SK-N-SH (cell line): ENCODE measurements around the gene INHBB. TPM values are rescaled to one million over a fixed set of nuclear protein-coding genes. Genes with fewer than 3 reads are reported as not detected.

Experiments used
- CTCF ChIA-PET: fragments of 300-600, 350-600 bp; formaldehyde crosslinking; extraction: SDS; loops from one replicate; lab custom pipeline; 2021; lab: Yijun Ruan, JAX
- POLR2A ChIA-PET: fragments of 350-600 bp; sonication (Branson Sonifier 250); formaldehyde crosslinking; extraction: SDS; loops from one replicate; lab custom pipeline; 2020; ENCODE audit warnings: antibody characterized with exemption, inconsistent platforms; lab: Yijun Ruan, JAX
- DNase-seq: peaks from one replicate; pipeline ENCODE4 v3.0.0; 2012
- H2AFZ ChIP-seq: fragments of 200-600 bp; sonication (generic); 2 replicates; pipeline ENCODE4 v1.8.1; 2016; ENCODE audit warnings: antibody characterized with exemption, mild to moderate bottlenecking, low read depth
- H3F3A ChIP-seq: fragments of 200-600 bp; sonication (generic); replicated peaks from 2 replicates; pipeline ENCODE3; 2016; ENCODE audit warnings: antibody characterized with exemption, mild to moderate bottlenecking; ENCODE audit not compliant: insufficient read depth
- H3K27ac ChIP-seq, 2 experiments: fragments of 200-500 bp in 1 of 2; fragments of 200-600 bp in 1 of 2; sonication (Bioruptor generic) in 1 of 2; sonication (generic), shearing (Covaris generic) in 1 of 2; 2 replicates each; pipeline versions ENCODE4 v1.5.1 to v1.6.1; 2014 to 2016; ENCODE audit warnings: low read depth in 2 of 2, inconsistent platforms in 1 of 2, low read length in 1 of 2, mild to moderate bottlenecking in 1 of 2, mixed read lengths in 1 of 2
- H3K27me3 ChIP-seq: fragments of 200-600 bp; sonication (generic), shearing (Covaris generic); 2 replicates; pipeline ENCODE4 v1.6.1; 2016; ENCODE audit warnings: mixed run types; ENCODE audit not compliant: insufficient read depth
- H3K36me3 ChIP-seq, 2 experiments: fragments of 200-500 bp in 1 of 2; fragments of 200-600 bp in 1 of 2; sonication (Bioruptor generic) in 1 of 2; sonication (generic) in 1 of 2; replicated peaks in 1 of 2; 2 replicates each; pipeline versions ENCODE3 to v1.5.1; 2014 to 2016; ENCODE audit warnings: low read length in 1 of 2, mild to moderate bottlenecking in 1 of 2; ENCODE audit not compliant: insufficient read depth in 2 of 2, control insufficient read depth in 1 of 2
- H3K4me1 ChIP-seq, 2 experiments: fragments of 200-500 bp in 1 of 2; fragments of 200-600 bp in 1 of 2; sonication (Bioruptor generic) in 1 of 2; sonication (generic), shearing (Covaris generic) in 1 of 2; 2 replicates each; pipeline versions ENCODE4 v1.5.1 to v1.6.1; 2014 to 2016; ENCODE audit warnings: low read depth in 1 of 2, low read length in 1 of 2, mixed run types in 1 of 2; ENCODE audit not compliant: insufficient read depth in 2 of 2, control insufficient read depth in 1 of 2
- H3K4me2 ChIP-seq: fragments of 200-600 bp; sonication (generic), shearing (Covaris generic); 2 replicates; pipeline ENCODE4 v1.6.1; 2017; ENCODE audit warnings: mixed run types
- H3K4me3 ChIP-seq, 2 experiments: fragments of 200-500 bp in 1 of 2; fragments of 200-600 bp in 1 of 2; sonication (Bioruptor generic) in 1 of 2; sonication (generic), shearing (Covaris generic) in 1 of 2; 2 replicates each; pipeline versions ENCODE4 v1.5.1 to v1.8.1; 2014 to 2016; ENCODE audit warnings: low read depth in 2 of 2, inconsistent platforms in 1 of 2, low read length in 1 of 2, mild to moderate bottlenecking in 1 of 2, mixed read lengths in 1 of 2, moderate library complexity in 1 of 2
- H3K79me2 ChIP-seq: fragments of 200-600 bp; sonication (generic); 2 replicates; pipeline ENCODE4 v1.8.1; 2017; ENCODE audit warnings: mild to moderate bottlenecking; ENCODE audit not compliant: insufficient read depth
- H3K9ac ChIP-seq: fragments of 200-600 bp; sonication (generic); 2 replicates; pipeline ENCODE4 v1.6.1; 2017; ENCODE audit warnings: mixed run types
- H3K9me2 ChIP-seq: fragments of 200-600 bp; sonication (generic); 2 replicates; pipeline ENCODE4 v1.6.1; 2017; ENCODE audit warnings: mixed run types
- H3K9me3 ChIP-seq: fragments of 200-600 bp; sonication (generic); 2 replicates; pipeline ENCODE4 v1.6.1; 2017; ENCODE audit warnings: mixed run types, mild to moderate bottlenecking, moderate library complexity
- H4K20me1 ChIP-seq: fragments of 200-600 bp; sonication (generic); 2 replicates; pipeline ENCODE4 v1.6.1; 2017; ENCODE audit warnings: mild to moderate bottlenecking, mixed run types; ENCODE audit not compliant: insufficient read depth
- EP300 ChIP-seq, 2 experiments: IDR thresholded peaks; 2 replicates each; pipeline versions ENCODE4 v1.4.0 to v1.6.1; 2012; ENCODE audit warnings: borderline replicate concordance in 1 of 2, low read depth in 1 of 2, low read length in 1 of 2
- EZH2phosphoT487 ChIP-seq: fragments of 200-600 bp; sonication (generic); IDR thresholded peaks from 2 replicates; pipeline ENCODE4 v1.6.1; 2017; ENCODE audit warnings: low read depth, mixed run types, mild to moderate bottlenecking, antibody characterized with exemption, moderate library complexity, borderline replicate concordance
- FOSL2 ChIP-seq: IDR thresholded peaks from 2 replicates; pipeline ENCODE4 v1.4.0; 2012; ENCODE audit warnings: low read depth, mild to moderate bottlenecking, moderate library complexity, borderline replicate concordance
- FOXJ3 ChIP-seq: sonication (generic); formaldehyde crosslinking; IDR thresholded peaks from 2 replicates; pipeline ENCODE4 v1.5.1; 2020; ENCODE audit warnings: mild to moderate bottlenecking, missing genetic modification reagents
- GABPA ChIP-seq: IDR thresholded peaks from 2 replicates; pipeline ENCODE4 v1.4.0; 2012; ENCODE audit warnings: low read depth, mild to moderate bottlenecking
- GATA2 ChIP-seq: sonication (generic); formaldehyde crosslinking; IDR thresholded peaks from 2 replicates; pipeline ENCODE4 v1.5.0; 2020; ENCODE audit warnings: mild to moderate bottlenecking, missing genetic modification reagents
- MXI1 ChIP-seq: IDR thresholded peaks from 2 replicates; pipeline ENCODE4 v1.6.1; 2012; ENCODE audit warnings: mild to moderate bottlenecking, low read depth, low read length, improper control_type of control experiment
- POLR2AphosphoS5 ChIP-seq: IDR thresholded peaks from 2 replicates; pipeline ENCODE4 v1.6.1; 2012; ENCODE audit warnings: low read depth, low read length
- RCOR1 ChIP-seq: fragments of 150-350 bp; IDR thresholded peaks from 2 replicates; pipeline ENCODE4 v1.6.1; 2017; ENCODE audit warnings: antibody characterized with exemption, low read length
- RFX5 ChIP-seq: IDR thresholded peaks from 2 replicates; pipeline ENCODE4 v1.6.1; 2012; ENCODE audit warnings: mild to moderate bottlenecking, improper control_type of control experiment, low read length
- RXRA ChIP-seq: IDR thresholded peaks from 2 replicates; pipeline ENCODE4 v1.4.0; 2012; ENCODE audit warnings: low read depth, mild to moderate bottlenecking, borderline replicate concordance
- SMC3 ChIP-seq: IDR thresholded peaks from 2 replicates; pipeline ENCODE4 v1.6.1; 2012; ENCODE audit warnings: low read depth, low read length, improper control_type of control experiment
- TAF1 ChIP-seq: IDR thresholded peaks from 2 replicates; pipeline ENCODE4 v1.6.1; 2012; ENCODE audit warnings: low read depth, mild to moderate bottlenecking, low read length, moderate library complexity, borderline replicate concordance
- TEAD4 ChIP-seq: IDR thresholded peaks from 2 replicates; pipeline ENCODE4 v1.4.0; 2012; ENCODE audit warnings: mild to moderate bottlenecking, borderline replicate concordance; ENCODE audit not compliant: insufficient read depth
- YY1 ChIP-seq: IDR thresholded peaks from 2 replicates; pipeline ENCODE4 v1.4.0; 2012; ENCODE audit warnings: low read depth, mild to moderate bottlenecking
- WGBS: methylation state at CpG from one replicate; pipeline ENCODE4 v1.1.6; 2017; ENCODE audit warnings: low lambda C conversion rate; 5-methylcytosine and 5-hydroxymethylcytosine counted together
- polyA plus RNA-seq, 3 experiments: library from polyadenylated mRNA; depleted of rRNA; stranded (reverse); fragments of >200 nt; gene quantifications; 2 replicates each; pipeline ENCODE4 v1.2.3, GENCODE V29; 2012
- TF ChIP-seq, protein P1 (sequence below): IDR thresholded peaks from 2 replicates; pipeline ENCODE4 v1.4.0; 2012; ENCODE audit warnings: low read depth, borderline replicate concordance
- TF ChIP-seq, protein P2 (sequence below): fragments of 150-350 bp; IDR thresholded peaks from 2 replicates; pipeline ENCODE4 v1.6.1; 2017; ENCODE audit warnings: antibody characterized with exemption, low read length, low read depth, borderline replicate concordance
- TF ChIP-seq, protein P3 (sequence below): IDR thresholded peaks from 2 replicates; pipeline ENCODE4; 2012
- TF ChIP-seq, protein P4 (sequence below): IDR thresholded peaks from 2 replicates; pipeline ENCODE4 v1.4.0; 2012; ENCODE audit warnings: low read depth, borderline replicate concordance
- TF ChIP-seq, protein P5 (sequence below): IDR thresholded peaks from 2 replicates; pipeline ENCODE4 v1.4.0; 2012; ENCODE audit warnings: low read depth
- TF ChIP-seq, protein P6 (sequence below): IDR thresholded peaks from 2 replicates; pipeline ENCODE4 v1.6.1; 2012; ENCODE audit warnings: mild to moderate bottlenecking, low read depth, low read length, moderate library complexity

Gene INHBB
- polyA plus RNA-seq, 1 of the 3 experiments (the other 2 are of a cell fraction): 0.03 TPM

DNA sequence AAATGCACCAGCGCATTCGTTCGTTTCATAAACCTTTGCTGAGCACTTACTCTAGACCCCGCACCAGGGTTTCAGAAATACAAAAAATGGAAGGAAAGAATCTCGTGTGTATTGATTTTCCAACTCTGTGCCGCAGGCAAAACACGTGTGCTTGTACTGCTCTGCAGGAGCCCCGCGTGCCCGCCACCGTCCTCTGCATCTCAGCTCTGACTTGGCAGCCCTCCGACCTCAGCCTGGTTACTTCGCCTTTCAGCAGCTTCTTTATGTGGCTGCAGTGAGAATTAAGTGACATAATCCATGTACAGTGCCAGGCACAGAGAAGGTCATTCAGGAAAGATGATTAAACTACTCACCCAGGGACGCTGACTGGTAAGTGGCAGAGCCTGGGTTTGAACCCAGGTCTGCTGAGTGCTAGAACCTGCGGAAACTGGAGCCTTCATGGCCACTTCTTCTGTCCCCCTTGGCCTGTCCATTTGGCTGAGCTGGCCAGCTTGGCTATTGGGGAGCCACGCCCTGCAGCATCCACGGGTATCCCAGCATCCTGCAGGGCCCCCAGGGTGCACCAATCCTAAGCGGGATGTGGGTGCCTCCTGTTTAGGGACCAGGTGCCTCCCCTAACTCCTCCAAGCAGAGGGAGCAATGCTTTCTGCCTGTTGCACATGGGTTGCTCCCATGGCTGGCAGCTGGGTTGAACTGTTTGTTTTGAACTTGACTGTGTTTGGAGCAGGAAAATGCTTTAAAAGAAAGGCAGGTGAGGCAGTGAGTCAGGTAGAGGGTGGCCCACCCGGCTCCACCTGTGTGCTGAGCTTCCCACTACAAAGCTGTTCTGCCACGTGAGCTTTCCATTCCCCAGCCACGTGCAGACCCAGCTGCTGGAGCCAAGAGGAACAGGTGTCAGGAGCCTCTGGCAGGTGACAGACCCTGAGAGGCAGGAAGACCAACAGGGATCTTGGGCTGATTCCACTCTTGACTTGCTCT, 34.3 kb downstream of the INHBB start (continued):
- TF ChIP-seq RFX5 (no peak), RXRA (no peak), POLR2AphosphoS5 (no peak)

DNA sequence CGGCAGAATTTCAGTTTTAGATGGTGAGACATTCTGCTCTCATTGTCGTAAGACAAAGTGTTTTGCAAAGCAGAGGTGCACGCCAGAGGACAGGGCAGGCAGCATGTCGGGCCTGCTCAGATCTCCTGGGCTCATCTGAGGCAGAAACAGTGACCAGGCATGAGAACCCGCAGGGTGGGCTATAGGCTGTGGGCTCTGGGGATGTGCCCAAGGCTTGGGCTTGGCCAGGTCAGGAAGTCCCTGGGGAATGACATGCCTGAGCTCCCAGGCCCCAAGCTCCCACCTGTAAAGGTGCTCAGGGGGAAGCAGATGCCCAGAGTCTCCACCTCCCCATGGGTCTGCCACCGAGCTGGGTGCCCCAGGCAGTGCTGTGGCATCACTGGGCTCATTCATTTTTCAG, 35.3 kb downstream of the INHBB start:
- TF ChIP-seq POLR2AphosphoS5: no peak
- TF ChIP-seq TAF1: no peak
- TF ChIP-seq, protein P1, sequence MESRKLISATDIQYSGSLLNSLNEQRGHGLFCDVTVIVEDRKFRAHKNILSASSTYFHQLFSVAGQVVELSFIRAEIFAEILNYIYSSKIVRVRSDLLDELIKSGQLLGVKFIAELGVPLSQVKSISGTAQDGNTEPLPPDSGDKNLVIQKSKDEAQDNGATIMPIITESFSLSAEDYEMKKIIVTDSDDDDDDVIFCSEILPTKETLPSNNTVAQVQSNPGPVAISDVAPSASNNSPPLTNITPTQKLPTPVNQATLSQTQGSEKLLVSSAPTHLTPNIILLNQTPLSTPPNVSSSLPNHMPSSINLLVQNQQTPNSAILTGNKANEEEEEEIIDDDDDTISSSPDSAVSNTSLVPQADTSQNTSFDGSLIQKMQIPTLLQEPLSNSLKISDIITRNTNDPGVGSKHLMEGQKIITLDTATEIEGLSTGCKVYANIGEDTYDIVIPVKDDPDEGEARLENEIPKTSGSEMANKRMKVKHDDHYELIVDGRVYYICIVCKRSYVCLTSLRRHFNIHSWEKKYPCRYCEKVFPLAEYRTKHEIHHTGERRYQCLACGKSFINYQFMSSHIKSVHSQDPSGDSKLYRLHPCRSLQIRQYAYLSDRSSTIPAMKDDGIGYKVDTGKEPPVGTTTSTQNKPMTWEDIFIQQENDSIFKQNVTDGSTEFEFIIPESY: no peak
- no peak for TF ChIP-seq YY1
- TF ChIP-seq SMC3: no peak
- TF ChIP-seq GATA2 (CRISPR knock-in tag): no peak
- TF ChIP-seq, protein P2, sequence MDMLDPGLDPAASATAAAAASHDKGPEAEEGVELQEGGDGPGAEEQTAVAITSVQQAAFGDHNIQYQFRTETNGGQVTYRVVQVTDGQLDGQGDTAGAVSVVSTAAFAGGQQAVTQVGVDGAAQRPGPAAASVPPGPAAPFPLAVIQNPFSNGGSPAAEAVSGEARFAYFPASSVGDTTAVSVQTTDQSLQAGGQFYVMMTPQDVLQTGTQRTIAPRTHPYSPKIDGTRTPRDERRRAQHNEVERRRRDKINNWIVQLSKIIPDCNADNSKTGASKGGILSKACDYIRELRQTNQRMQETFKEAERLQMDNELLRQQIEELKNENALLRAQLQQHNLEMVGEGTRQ: no peak
- TF ChIP-seq, protein P3, sequence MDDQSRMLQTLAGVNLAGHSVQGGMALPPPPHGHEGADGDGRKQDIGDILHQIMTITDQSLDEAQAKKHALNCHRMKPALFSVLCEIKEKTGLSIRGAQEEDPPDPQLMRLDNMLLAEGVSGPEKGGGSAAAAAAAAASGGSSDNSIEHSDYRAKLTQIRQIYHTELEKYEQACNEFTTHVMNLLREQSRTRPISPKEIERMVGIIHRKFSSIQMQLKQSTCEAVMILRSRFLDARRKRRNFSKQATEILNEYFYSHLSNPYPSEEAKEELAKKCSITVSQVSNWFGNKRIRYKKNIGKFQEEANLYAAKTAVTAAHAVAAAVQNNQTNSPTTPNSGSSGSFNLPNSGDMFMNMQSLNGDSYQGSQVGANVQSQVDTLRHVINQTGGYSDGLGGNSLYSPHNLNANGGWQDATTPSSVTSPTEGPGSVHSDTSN: no peak
- TF ChIP-seq TEAD4: no peak
- TF ChIP-seq, protein P4, sequence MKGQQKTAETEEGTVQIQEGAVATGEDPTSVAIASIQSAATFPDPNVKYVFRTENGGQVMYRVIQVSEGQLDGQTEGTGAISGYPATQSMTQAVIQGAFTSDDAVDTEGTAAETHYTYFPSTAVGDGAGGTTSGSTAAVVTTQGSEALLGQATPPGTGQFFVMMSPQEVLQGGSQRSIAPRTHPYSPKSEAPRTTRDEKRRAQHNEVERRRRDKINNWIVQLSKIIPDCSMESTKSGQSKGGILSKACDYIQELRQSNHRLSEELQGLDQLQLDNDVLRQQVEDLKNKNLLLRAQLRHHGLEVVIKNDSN: no peak
- no peak for TF ChIP-seq FOSL2
- no peak for TF ChIP-seq GABPA
- no peak for TF ChIP-seq EP300 (IDR thresholded peaks at IDR 0.05; ENCODE audit: borderline replicate concordance in 1 of 2, low read depth in 1 of 2, low read length in 1 of 2)
- no peak for TF ChIP-seq FOXJ3 (CRISPR knock-in tag)
- TF ChIP-seq RCOR1: no peak
- no peak for TF ChIP-seq EZH2phosphoT487
- TF ChIP-seq MXI1: no peak
- TF ChIP-seq, protein P5, sequence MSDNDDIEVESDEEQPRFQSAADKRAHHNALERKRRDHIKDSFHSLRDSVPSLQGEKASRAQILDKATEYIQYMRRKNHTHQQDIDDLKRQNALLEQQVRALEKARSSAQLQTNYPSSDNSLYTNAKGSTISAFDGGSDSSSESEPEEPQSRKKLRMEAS: no peak
- TF ChIP-seq, protein P6, sequence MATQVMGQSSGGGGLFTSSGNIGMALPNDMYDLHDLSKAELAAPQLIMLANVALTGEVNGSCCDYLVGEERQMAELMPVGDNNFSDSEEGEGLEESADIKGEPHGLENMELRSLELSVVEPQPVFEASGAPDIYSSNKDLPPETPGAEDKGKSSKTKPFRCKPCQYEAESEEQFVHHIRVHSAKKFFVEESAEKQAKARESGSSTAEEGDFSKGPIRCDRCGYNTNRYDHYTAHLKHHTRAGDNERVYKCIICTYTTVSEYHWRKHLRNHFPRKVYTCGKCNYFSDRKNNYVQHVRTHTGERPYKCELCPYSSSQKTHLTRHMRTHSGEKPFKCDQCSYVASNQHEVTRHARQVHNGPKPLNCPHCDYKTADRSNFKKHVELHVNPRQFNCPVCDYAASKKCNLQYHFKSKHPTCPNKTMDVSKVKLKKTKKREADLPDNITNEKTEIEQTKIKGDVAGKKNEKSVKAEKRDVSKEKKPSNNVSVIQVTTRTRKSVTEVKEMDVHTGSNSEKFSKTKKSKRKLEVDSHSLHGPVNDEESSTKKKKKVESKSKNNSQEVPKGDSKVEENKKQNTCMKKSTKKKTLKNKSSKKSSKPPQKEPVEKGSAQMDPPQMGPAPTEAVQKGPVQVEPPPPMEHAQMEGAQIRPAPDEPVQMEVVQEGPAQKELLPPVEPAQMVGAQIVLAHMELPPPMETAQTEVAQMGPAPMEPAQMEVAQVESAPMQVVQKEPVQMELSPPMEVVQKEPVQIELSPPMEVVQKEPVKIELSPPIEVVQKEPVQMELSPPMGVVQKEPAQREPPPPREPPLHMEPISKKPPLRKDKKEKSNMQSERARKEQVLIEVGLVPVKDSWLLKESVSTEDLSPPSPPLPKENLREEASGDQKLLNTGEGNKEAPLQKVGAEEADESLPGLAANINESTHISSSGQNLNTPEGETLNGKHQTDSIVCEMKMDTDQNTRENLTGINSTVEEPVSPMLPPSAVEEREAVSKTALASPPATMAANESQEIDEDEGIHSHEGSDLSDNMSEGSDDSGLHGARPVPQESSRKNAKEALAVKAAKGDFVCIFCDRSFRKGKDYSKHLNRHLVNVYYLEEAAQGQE: no peak
- H3K4me1 ChIP-seq: peaks cover 0 to 3% of the 10 kb centered on the region in 2 experiments; a peak in 1 of 4 replicates
- H4K20me1 ChIP-seq: no peaks in the 10 kb centered on the region
- H3K36me3 ChIP-seq: no peaks in the 10 kb centered on the region
- no peaks in the 10 kb centered on the region for H3K9me3 ChIP-seq
- no peaks in the 10 kb centered on the region for H3K79me2 ChIP-seq
- H3K4me3 ChIP-seq: no peak overlapping the region
- no peak overlapping the region for H2AFZ ChIP-seq
- WGBS: 28% methylated on average over 4 of the region's 6 CpGs
- no peak overlapping the region for H3K9ac ChIP-seq
- H3K9me2 ChIP-seq: no peaks in the 10 kb centered on the region
- peaks cover 6% of the 10 kb centered on the region for H3K27me3 ChIP-seq
- no peak for DNase-seq
- no peaks in the 10 kb centered on the region for H3F3A ChIP-seq
- H3K4me2 ChIP-seq: no peak overlapping the region
- ChIA-PET CTCF (interaction anchor here (1.0 to 1.9 kb wide), 2 partner anchors 38 to 68 kb away, joined by 3 to 4 read pairs; no protein-coding TSS in a partner anchor), POLR2A (no interaction called here)
- H3K27ac ChIP-seq: no peak overlapping the region
